Hematopoietic multipotent progenitor cell treated with erythropoietin and hydrocortisone succinate and interleukin-3 and kit ligand, for 6 days (in vitro differentiated cells): ENCODE results near the gene MOGAT1.
A peak's percentile ranks its signal among the peaks of the same experiment; 100 is the strongest.
"Not testable (repeated sequence)": the region's sequence is repeated elsewhere in the genome, so short reads cannot be mapped to it uniquely, and the experiment has no call there.

Source experiments
- DNase-seq: peaks from one replicate; pipeline ENCODE4 v3.0.0-alpha.2; 2015

MOGAT1 gene

DNA sequence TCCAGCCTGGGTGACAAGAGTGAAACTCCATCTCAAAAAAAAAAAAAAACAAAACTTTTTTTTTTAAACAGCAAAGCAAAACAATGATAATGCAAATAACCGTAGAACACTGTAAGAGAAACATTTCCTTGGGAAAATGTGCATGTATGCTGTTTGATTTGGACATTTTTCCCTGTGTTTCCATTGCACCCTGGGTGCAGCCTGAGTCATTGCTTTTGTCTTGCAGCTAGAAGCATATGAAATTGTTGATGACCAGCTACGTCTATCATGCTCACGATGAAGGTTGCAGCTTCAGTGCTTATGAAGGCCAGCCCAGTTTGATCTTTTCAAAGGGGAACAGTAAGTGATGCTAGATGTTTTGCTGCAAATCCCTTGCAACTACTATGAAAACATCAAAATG lies 41.5 kb downstream of the MOGAT1 start:
- no peak for DNase-seq

GRCh38 chr2:222714361-222715241 lies 43.1 kb downstream of the MOGAT1 start:
- DNase-seq = no peak

- DNase-seq = no peak
Observed at GRCh38 chr2:222715742-222716141, 44.3 kb downstream of the MOGAT1 start.

DNA sequence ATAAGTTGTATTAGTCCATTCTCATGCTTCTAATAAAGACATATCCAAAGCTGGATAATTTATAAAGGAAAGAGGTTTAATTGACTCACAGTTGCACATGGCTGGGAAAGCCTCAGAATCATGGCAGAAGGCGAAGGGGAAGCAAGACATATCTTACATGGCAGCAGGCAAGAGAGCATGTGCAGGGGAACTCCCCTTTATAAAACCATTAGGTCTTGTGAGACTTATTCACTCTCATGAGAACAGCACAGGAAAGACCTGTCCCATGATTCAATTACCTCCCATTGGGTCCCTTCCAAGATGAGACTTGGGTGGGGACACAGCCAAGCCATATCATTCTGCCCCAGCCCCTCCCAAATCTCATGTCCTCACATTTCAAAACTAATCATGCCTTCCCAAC lies 48.3 kb downstream of the MOGAT1 start:
- not testable (repeated sequence) for DNase-seq

DNA sequence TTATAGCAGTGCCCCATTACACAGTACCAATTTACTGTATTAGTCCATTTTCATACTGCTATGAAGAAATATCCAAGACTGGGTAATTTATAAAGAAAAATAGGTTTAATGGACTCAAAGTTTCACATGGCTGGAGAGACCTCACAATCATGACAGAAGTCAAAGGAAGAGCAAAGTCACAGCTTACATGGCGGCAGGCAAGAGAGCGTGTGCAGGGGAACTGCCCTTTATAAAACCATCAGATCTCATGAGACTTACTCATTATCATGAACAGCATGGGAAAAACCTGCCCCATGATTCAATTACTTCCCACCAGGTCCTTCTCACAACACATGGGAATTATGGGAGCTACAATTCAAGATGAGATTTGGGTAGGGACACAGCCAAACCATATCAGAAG lies 50.1 kb downstream of the MOGAT1 start:
- not testable (repeated sequence) for DNase-seq

DNA sequence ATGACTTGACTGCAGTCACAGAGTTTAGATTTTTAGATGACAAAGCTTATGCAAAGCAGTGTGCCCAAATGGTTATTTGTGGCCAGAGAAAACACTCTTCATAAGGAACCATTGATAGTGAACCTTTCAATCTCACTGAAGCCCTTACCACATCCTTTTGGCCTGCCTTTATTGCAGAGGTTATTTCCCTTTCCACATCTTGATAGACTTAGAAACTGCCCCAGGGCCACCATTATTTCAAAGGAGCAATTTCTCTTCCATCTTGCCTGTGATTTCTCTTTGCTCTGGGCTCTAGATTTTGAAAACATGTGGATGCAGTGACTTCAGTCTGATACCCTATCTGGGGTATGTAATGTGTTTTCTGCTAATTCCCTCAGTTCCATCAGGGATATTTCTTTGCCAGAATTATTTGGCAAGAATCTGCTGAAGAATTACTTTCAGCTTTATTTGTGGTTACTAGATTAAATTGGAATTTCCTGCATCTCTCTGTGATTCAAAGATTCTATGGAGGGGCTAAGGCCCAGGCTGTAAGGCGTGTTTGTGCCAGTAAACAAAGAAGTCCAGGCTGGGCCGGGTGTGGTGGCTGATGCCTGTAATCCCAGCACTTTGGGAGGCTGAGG lies 51.0 kb downstream of the MOGAT1 start:
- no peak for DNase-seq

DNA sequence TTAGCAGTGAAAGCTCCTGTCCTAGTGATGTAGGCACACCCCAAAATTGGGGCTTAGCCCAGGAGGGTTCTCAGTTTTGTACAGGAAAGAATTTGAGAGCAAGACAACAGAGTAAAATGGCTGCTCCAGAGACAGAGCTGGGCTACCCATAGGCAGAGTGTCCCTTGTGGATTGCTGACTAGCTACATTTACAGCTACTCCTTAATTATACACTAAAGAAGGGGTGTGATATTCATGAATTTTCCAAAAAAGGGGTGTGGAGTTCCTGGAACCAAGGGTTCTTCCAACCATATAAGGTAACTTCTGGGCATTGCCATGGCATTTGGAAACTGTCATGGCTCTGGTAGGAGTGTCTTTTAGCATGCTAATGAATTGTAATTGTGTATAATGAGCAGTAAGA lies 52.8 kb downstream of the MOGAT1 start:
- DNase-seq = no peak

DNA sequence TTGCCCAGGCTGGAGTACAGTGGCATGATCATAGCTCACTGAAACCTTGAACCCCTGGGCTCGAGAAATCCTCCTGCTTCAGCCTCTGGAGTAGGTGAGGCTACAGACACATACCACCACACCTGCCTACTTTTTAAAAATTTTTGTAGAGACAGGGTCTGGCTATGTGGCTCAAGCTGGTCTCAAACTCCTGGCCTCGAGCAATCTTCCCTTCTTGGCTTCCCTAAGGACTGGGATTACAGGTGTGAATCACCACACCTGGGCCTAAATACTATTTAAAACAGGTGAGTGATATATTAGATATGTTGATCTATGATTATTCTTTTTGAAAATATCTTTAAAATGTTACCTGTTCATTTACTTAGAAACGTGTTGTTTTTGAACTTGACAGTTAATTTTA lies 57.2 kb downstream of the MOGAT1 start:
- no peak for DNase-seq

GRCh38 chr2:222730366-222730999 lies 59.0 kb downstream of the MOGAT1 start:
- no peak for DNase-seq

GRCh38 chr2:222731201-222731621 lies 59.8 kb downstream of the MOGAT1 start:
- DNase-seq = no peak

DNA sequence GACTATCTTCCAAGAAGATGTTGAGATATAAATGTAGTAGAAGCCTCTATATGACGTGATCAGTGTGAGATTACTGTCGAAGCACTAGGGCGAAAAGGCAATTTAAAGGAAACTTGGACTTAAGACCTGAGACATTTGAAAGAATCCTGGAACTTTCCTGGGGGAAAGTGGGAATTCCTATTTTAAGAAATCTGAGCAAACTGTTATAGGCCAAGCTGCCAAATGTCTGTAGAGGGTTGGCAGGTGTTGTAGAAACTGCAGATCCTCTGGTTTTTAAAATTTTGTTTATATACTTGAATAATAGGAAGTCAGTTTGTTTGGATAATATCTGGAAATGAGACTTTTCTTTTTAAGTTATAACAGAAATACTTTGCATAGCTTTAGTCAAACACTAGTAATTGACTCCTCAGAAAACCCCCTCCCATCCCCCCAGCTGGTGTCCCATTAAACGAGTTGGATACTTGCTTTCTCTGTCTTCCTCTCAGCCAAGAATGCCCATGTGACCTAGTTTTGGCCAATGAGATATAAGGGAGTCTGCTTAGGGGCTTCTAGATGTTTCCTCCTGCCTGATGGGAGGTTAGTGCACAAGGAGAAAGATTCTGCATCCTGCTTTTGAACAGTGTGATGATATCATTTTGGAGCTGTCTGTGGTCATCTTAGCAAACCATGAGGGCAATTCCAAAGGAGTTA lies 61.2 kb downstream of the MOGAT1 start:
- no peak for DNase-seq

DNA sequence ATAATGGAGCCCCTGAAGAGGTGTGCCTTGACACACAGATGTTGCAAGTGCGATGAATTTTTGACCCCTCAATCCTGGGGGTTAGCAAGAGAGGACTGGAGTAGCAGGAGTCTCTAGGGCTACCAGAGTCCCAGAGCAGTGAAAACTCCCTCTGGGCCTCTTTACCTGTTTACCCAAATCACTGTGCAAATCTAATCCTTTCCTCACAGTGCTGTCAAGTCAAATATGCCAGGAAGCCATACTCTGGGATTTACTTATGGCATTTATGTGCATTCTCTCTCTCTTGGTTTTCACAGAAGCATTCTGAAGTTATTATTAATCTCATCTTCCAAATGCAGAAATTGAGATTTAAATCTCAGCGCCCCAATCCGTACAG lies 62.0 kb downstream of the MOGAT1 start:
- no peak for DNase-seq

DNA sequence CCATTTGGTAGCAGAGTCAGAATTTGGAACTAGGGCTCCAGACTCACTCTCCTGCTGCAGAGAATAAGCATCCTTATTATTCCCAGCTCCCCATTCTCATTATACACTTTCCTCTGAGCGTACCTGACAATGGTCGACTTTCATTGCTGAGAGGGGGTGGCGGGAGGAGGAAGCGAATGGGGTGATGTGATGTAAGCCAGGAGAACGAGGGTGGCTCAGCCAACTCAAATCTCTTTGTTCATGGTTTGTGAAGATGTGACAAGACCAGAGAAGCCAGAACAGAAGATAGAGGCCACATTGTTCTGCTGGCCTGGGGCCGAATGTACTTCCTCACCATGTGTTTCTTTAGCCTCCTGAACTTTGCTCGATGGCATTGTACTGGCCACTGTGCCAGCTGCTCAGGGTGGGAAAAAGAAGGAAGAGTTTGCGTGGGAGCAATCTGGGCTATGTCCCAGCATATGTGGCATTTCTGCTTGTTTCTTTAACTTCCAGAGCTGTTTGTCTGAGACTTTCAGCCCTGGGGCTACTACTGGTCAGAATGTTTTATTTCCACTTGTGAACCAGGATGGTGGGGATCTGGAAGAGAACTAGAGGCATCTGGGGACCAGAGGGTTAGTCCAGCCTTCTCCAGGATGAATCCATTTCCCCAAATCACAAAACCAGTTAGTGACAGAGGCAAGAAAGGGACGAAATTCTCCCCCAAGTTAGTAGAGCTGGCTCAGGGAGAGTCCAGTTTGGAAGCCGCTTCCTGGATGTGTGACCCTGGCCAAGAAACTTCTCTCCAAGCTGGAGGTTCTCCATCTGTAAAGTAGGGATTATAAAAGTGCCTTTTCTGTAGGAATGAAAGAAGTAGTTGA lies 62.6 kb downstream of the MOGAT1 start:
- DNase-seq = no peak

DNA sequence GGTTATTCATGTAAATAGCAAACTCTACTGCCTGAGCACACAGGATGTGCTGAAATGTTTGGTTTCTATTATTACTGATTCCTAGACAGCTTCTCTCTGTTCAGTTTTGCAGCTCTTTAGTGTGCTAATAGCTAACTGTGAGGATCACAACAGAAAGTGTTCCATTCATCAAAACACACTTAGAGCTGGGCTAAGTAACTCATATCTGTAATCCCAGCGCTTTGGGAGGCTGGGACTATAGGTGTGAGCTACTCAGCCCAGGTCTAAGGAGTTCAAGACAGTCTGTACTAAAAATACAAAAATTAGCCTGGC lies 63.2 kb downstream of the MOGAT1 start:
- no peak for DNase-seq

GRCh38 chr2:222736301-222736700 lies 64.8 kb downstream of the MOGAT1 start:
- DNase-seq = no peak

DNA sequence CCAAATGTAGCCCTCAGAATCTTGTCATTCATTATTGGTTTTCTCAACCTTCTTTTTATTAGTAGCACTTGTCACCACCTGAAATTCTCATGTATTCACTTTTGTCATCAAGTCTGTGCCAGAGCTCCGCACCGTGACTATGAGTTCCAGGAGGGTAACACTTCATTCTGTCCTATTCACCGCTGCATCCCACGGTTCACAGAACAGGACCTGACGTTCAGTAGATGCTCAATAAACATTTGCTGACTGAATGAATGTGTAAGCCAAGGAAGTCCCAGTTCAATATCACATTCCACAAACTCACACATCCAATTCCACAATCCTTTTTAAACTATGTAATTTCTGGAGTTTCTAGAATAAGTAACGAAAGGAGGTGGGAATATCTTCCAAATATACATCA lies 65.5 kb downstream of the MOGAT1 start:
- no peak for DNase-seq

- no peak for DNase-seq
Observed at GRCh38 chr2:222738312-222738711, 66.9 kb downstream of the MOGAT1 start.

GRCh38 chr2:222738809-222739208 lies 67.4 kb downstream of the MOGAT1 start:
- peak; percentile 16 for DNase-seq

DNA sequence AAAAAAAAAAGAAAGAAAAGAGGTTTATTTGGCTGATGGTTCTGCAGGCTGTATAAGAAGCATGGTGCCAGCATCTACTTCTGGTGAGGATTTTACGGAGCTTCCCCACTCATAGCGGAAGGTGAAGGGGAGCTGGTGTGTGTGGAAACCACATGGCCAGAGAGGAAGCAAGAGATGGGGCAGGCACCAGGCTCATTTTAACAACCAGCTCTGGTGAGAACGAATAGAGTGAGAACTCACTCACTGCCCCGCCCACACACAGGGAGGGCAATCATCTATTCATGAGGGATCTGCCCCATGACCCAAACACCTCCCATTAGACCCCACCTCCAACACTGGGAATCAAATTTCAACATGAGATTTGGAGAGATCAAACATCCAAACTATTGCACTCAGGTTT lies 68.5 kb downstream of the MOGAT1 start:
- DNase-seq = no peak

- DNase-seq = peak; percentile 3
Observed at GRCh38 chr2:222743251-222743812, 71.9 kb downstream of the MOGAT1 start.

DNA sequence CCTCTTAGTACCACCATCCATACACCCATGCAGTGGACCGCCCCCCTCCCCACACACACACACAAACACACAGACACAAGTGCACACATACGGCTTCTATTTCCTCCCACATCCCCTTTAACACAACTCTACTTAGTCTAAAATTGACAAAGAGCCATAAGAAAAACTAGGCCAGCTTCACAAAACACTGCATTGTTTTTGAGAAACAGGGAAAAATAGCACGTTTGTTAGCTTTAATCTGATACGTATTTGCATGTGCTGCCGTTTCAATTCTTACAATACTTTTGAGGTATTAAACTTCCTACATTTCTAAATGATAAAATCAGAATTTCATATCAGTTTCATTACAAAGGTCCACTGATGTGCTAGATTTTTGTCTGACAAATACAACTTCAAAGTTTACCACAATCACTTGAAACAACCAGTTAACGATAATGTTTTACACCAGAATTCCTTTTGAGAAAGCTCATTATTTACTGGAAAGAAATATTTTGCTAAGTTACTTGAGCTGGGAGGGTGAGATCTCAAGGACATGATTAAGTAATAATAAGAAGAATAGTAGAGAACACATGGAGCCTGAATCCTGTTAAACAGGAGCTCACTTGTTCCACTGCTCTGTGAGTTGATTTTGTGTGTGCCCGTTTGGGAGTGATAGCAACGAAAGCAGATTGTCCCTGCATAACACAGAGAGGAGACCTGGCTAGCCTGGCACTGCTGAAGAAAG lies 74.5 kb downstream of the MOGAT1 start:
- no peak for DNase-seq
